ENCODE results near the gene SHISA9. TPM values are rescaled to one million over a fixed set of nuclear protein-coding genes. Genes with fewer than 3 reads are reported as not detected.

SHISA9 gene
- total RNA-seq, 1 experiment from 2014 or later, result not detected

- Histone ChIP-seq H4K20me1 (ENCODE audit: low read length) (no peaks in the 10 kb centered on the region), H3K4me3 (ENCODE audit: low read length) (no peak overlapping the region), H3F3A (ENCODE audit: low read length, unreplicated experiment) (no peaks in the 10 kb centered on the region), H3K9ac (ENCODE audit: low read length) (no peak overlapping the region), H3K27ac (ENCODE audit: low read length) (no peak overlapping the region), H2AFZ (ENCODE audit: low read length) (no peak overlapping the region), H3K36me3 (ENCODE audit: low read depth, low read length) (no peaks in the 10 kb centered on the region), H3K4me2 (ENCODE audit: low read length) (no peak overlapping the region), H3K9me2 (replicated peaks; ENCODE audit: low read length) (no peaks in the 10 kb centered on the region), H3K9me3 (ENCODE audit: low read length) (no peaks in the 10 kb centered on the region), H3K4me1 (ENCODE audit: insufficient read depth, low read length) (no peaks in the 10 kb centered on the region), H3K27me3 (ENCODE audit: low read length) (no peaks in the 10 kb centered on the region), H3K79me2 (ENCODE audit: low read length) (no peaks in the 10 kb centered on the region)
- DNase-seq, result no peak
- ChIA-PET CTCF (no interaction called here), POLR2A (ENCODE audit: unreplicated experiment) (no interaction called here)
- ATAC-seq, result no peak
- no TSS peak for BruUV-seq (replicated peaks)
- no peak for TF ChIP-seq EZH2 (IDR thresholded peaks at IDR 0.05; ENCODE audit: low read length, unreplicated experiment)
- intact Hi-C loops (cut with micrococcal nuclease), result no loop called here
Observed at GRCh38 chr16:13155780-13156179, 254.4 kb downstream of the SHISA9 start.

GRCh38 chr16:13157082-13157481 is 255.7 kb downstream of the SHISA9 start:
- no peaks in the 10 kb centered on the region for H3K4me1 ChIP-seq (ENCODE audit: insufficient read depth, low read length)
- H3K4me3 ChIP-seq (ENCODE audit: low read length), result no peak overlapping the region

GRCh38 chr16:13158427-13158826 is 257.0 kb downstream of the SHISA9 start:
- ChIA-PET CTCF (no interaction called here), POLR2A (ENCODE audit: unreplicated experiment) (no interaction called here)
- Histone ChIP-seq H3K4me2 (ENCODE audit: low read length) (no peak overlapping the region), H3K27me3 (ENCODE audit: low read length) (no peaks in the 10 kb centered on the region), H3K27ac (ENCODE audit: low read length) (no peak overlapping the region), H3K36me3 (ENCODE audit: low read depth, low read length) (no peaks in the 10 kb centered on the region), H3K79me2 (ENCODE audit: low read length) (no peaks in the 10 kb centered on the region), H3F3A (ENCODE audit: low read length, unreplicated experiment) (no peaks in the 10 kb centered on the region), H3K4me1 (ENCODE audit: insufficient read depth, low read length) (no peaks in the 10 kb centered on the region), H3K4me3 (ENCODE audit: low read length) (no peak overlapping the region), H3K9me2 (replicated peaks; ENCODE audit: low read length) (no peaks in the 10 kb centered on the region), H4K20me1 (ENCODE audit: low read length) (no peaks in the 10 kb centered on the region), H2AFZ (ENCODE audit: low read length) (no peak overlapping the region), H3K9me3 (ENCODE audit: low read length) (no peaks in the 10 kb centered on the region), H3K9ac (ENCODE audit: low read length) (no peak overlapping the region)
- intact Hi-C loops (cut with micrococcal nuclease), result no loop called here
- no TSS peak for BruUV-seq (replicated peaks)
- no peak for DNase-seq
- TF ChIP-seq EZH2 (IDR thresholded peaks at IDR 0.05; ENCODE audit: low read length, unreplicated experiment), result no peak
- ATAC-seq, result no peak

More at GRCh38 chr16:13157082-13157481, 255.7 kb downstream of the SHISA9 start:
- ChIA-PET CTCF (no interaction called here), POLR2A (ENCODE audit: unreplicated experiment) (no interaction called here)
- BruUV-seq (replicated peaks), result no TSS peak
- Histone ChIP-seq H3K79me2 (ENCODE audit: low read length) (no peaks in the 10 kb centered on the region), H3K27ac (ENCODE audit: low read length) (no peak overlapping the region), H4K20me1 (ENCODE audit: low read length) (no peaks in the 10 kb centered on the region), H3F3A (ENCODE audit: low read length, unreplicated experiment) (no peaks in the 10 kb centered on the region), H3K36me3 (ENCODE audit: low read depth, low read length) (no peaks in the 10 kb centered on the region), H3K9me2 (replicated peaks; ENCODE audit: low read length) (no peaks in the 10 kb centered on the region), H3K4me2 (ENCODE audit: low read length) (no peak overlapping the region), H2AFZ (ENCODE audit: low read length) (no peak overlapping the region), H3K9ac (ENCODE audit: low read length) (no peak overlapping the region), H3K27me3 (ENCODE audit: low read length) (no peaks in the 10 kb centered on the region), H3K9me3 (ENCODE audit: low read length) (no peaks in the 10 kb centered on the region)
- TF ChIP-seq EZH2 (IDR thresholded peaks at IDR 0.05; ENCODE audit: low read length, unreplicated experiment) (no peak), CTCF (conservative IDR thresholded peaks at IDR 0.05; ENCODE audit: low read depth, low read length) (no peak)
- intact Hi-C loops (cut with micrococcal nuclease), result no loop called here
- DNase-seq (no peak), ATAC-seq (no peak)

- Histone ChIP-seq H3K9me3 (ENCODE audit: low read length) (no peaks in the 10 kb centered on the region), H3K4me3 (ENCODE audit: low read length) (no peak overlapping the region), H3K36me3 (ENCODE audit: low read depth, low read length) (no peaks in the 10 kb centered on the region), H3K9ac (ENCODE audit: low read length) (no peak overlapping the region), H3K9me2 (replicated peaks; ENCODE audit: low read length) (no peaks in the 10 kb centered on the region), H3K4me2 (ENCODE audit: low read length) (no peak overlapping the region), H2AFZ (ENCODE audit: low read length) (no peak overlapping the region), H3K79me2 (ENCODE audit: low read length) (no peaks in the 10 kb centered on the region), H3K27me3 (ENCODE audit: low read length) (no peaks in the 10 kb centered on the region), H4K20me1 (ENCODE audit: low read length) (no peaks in the 10 kb centered on the region), H3F3A (ENCODE audit: low read length, unreplicated experiment) (no peaks in the 10 kb centered on the region), H3K27ac (ENCODE audit: low read length) (no peak overlapping the region), H3K4me1 (ENCODE audit: insufficient read depth, low read length) (no peaks in the 10 kb centered on the region)
- DNase-seq (no peak), ATAC-seq (no peak)
- ChIA-PET POLR2A (ENCODE audit: unreplicated experiment) (no interaction called here), CTCF (no interaction called here)
- no TSS peak for BruUV-seq (replicated peaks)
- no peak for TF ChIP-seq EZH2phosphoT487 (IDR thresholded peaks at IDR 0.05; ENCODE audit: borderline replicate concordance, low read length)
- TF ChIP-seq CTCF (conservative IDR thresholded peaks at IDR 0.05; ENCODE audit: low read depth, low read length), result no peak
- TF ChIP-seq EZH2 (IDR thresholded peaks at IDR 0.05; ENCODE audit: low read length, unreplicated experiment), result no peak
- intact Hi-C loops (cut with micrococcal nuclease), result no loop called here
Observed at GRCh38 chr16:13165024-13165423, 263.6 kb downstream of the SHISA9 start.
